GM19397 (cell line): ENCODE measurements around the gene SLC35A3.
"Not testable (repeated sequence)": the region's sequence is repeated elsewhere in the genome, so short reads cannot be mapped to it uniquely, and the experiment has no call there.

Experiments
- ATAC-seq: cut with Tn5 transposase; IDR thresholded peaks from one replicate; pipeline ENCODE4 v1.9.1; 2021; ENCODE audit warnings: mild to moderate bottlenecking, moderate library complexity; ENCODE audit not compliant: unreplicated experiment

The SLC35A3 gene

DNA sequence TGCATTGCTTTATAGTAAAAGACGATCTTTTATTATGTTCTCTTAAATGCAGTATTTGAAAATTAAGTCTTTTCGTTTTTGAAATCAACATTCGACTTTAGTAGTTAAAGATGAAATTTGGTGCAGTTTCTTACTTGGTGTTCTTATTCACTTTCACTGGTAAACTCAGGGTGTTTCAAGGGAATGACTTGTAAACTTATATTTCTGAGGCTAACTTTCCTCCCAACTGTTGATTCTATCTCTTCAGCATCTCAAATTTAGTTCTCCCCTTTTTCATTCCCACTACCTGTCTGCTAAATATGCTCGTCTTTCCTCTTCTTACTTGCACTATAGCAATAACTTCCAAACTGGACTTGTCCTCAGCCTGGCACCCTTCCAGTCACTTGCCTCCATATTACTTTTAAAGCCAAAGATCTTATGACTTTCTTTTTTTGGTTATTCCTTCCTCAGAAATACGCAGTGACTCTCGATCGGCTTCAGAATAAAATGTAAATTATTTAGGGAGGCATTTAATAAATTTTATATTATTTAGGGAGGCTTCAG is 988 bp downstream of the SLC35A3 start:
- no peak for ATAC-seq

DNA sequence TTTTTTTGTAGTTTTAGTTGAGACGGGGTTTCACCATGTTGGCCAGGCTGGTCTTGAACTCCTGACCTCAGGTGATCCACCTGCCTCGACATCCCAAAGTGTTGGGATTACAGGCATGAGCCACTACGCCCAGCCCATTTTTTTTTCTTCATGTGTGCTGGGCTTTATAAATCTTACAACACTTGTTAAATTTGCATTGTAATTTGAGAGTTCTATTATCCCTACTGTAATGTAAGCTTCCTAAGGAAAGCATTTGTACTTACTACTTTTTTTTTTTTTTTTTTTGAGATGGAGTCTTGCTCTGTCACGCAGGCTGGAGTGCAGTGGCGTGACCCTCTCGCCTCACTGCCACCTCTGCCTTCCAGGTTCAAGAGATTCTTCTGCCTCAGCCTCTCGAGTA is 2.3 kb downstream of the SLC35A3 start:
- not testable (repeated sequence) for ATAC-seq

DNA sequence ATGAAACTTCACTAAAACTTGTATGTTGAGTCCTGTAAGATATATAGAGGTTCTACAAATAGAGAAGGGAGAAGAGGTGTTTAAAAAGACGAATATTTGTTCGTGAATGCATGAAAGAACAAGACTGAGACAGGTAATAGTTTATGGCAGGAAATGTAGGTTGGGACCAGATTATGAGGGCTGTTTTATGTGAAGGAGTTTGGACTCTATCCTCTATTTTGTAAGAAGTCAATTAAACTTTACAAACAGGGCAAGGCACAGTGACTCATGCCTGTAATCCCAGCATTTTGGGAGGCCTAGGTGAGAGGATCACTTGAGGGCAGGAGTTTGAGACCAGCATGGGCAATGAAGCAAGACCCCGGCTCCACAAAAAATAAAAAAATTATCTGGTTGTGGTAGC is 5.7 kb downstream of the SLC35A3 start:
- no peak for ATAC-seq

DNA sequence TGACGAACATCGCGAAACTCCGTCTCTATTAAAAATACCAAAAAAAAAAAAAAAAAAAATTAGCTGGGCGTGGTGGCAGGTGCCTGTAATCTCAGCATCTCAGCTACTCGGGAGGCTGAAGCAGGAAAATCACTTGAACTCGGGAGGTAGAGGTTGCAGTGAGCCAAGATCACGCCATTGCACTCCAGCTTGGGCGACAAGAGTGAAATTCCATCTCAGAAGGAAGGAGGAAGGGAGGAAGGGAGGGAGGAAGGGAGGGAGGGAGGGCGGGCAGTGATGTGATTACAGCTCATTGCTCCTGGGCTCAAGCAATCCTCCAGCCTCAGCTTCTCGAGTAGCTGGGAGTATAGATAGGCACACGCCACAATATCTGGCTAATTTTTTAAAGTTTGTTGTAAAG is 7.5 kb downstream of the SLC35A3 start:
- ATAC-seq = not testable (repeated sequence)

DNA sequence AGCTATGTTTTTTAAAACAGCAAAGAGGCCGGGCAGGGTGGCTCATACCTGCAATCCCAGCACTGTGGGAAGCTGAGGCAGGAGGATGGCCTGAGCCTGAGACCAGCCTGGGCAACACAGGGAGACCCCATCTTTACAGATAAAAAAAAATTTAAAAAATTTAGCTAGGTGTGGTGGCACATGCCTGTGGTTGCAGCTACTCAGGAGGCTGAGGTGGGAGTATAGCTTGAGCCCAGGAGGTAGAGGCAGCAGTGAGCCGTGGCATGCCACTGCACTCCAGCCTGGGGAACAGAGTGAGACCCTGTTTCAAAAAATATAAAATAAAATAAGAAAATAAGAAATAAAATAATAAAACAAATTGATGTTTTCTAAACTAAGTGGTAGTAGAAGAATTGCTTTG is 8.4 kb downstream of the SLC35A3 start:
- no peak for ATAC-seq

DNA sequence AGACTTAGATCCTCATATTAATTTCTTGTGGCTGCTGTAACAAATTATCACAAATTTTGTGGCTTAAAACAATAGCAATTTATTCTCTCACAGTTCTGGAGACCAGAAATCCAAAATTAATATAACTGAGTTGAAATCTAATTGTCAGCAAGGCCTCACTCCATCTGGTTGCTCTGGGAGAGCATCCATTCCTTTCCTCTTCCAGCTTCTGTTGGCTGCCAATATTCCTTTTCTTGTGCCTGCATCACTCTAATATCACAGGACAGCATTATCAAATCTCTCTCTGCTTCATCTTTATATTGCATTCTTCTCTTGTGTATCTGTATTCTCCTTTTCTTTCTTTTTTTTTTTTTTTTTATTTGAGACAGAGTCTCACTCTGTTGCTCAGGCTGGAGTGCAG is 9.3 kb downstream of the SLC35A3 start:
- ATAC-seq = no peak

DNA sequence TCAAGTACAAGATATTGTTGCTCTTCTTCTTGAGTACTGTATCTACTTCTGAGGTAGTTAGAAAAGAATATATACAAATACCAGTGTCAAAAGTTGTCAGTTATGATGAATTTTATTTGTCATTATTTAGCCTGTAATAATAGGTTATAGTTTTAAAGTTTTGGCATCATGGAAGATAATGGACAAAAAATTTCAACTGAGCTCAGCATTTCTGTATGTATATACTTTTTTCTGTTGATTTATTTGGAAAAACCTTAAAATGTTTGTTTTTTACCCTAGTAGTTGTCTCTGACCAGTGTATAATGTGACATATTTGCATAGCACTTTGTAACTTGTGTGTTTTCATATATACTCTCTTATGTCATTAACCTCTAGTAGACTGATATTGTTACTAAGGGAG is 11.1 kb downstream of the SLC35A3 start:
- no peak for ATAC-seq

DNA sequence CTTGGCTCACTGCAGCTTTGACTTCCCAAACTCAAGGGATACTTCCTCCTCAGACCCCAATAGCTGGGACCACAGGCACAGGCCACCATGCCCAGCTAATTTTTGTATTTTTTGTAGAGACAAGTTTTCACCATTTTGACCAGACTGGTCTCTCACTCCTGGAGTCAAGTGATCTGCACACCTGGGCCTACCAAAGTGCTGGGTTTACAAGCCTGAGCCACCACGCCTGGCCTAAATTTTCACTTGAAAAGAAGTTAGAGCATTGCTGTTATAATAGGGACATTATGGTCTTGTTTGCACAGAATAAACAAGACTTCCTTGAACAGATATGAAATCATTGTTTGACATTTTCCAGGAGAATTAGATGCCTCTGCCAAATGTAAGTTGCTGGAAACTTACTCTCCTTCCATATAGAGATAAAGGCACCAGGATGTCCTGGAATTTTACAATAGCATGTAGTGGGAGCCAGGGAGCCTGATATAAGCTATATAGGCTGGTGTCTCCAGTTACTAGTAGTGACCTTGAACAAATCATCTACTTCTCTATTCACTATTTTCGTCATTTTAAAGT is 16.9 kb downstream of the SLC35A3 start:
- no peak for ATAC-seq

DNA sequence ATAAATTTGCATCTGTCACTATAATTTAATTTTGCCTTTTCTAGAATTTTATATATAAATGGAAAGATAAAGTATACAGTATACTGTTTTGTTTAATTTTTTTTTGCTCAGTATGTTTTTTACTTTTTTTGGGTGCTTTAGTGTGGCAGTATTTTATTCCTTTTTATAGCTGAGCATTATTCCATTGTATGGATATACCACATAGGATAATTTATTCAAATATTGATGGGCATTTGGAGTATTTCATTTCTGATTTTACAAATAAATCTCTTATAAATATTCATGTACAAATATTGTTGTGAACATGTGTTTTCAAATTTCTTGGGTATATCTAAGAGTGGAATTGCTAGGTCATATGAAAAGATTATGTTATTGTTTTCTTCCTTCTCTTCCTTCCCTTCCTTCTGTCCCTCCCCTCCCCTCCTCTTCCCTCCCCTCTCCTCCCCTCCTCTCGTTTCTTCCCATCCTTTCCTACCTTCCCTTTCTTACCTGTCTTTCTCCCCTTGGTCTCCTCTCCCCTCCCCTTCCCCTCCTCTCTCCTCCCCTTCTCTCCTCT is 18.5 kb downstream of the SLC35A3 start:
- ATAC-seq = no peak

DNA sequence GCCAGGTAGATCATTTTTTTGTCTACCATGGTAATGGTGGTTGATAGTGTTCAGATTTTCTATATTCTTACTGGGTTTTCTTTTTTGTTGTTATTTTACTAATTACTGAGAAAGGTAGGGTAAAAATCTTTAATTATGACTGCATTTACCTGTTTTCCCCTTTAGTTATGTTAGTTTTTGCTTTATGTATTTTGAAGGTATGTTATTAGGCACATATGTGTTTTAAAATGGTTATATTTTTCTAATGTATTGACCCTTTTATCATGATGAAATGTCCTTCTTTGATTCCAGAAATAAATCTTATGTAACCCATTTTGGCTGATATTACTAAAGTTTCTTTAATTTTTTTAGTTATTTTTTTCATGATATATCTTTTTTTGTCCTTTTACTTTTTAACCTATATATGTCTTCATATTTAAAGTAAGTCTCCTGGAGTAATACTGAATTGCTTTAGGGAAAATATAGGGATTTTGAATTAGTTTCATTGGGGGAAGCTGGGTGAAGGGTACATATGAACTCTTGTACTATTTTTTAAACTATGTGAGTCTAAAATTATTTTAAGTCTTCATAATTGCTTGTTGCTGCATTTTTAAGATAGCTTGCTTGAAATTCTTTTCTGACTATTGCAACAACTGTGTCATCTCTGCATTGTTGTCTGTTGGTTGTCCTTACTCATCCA is 22.4 kb downstream of the SLC35A3 start:
- ATAC-seq = no peak

DNA sequence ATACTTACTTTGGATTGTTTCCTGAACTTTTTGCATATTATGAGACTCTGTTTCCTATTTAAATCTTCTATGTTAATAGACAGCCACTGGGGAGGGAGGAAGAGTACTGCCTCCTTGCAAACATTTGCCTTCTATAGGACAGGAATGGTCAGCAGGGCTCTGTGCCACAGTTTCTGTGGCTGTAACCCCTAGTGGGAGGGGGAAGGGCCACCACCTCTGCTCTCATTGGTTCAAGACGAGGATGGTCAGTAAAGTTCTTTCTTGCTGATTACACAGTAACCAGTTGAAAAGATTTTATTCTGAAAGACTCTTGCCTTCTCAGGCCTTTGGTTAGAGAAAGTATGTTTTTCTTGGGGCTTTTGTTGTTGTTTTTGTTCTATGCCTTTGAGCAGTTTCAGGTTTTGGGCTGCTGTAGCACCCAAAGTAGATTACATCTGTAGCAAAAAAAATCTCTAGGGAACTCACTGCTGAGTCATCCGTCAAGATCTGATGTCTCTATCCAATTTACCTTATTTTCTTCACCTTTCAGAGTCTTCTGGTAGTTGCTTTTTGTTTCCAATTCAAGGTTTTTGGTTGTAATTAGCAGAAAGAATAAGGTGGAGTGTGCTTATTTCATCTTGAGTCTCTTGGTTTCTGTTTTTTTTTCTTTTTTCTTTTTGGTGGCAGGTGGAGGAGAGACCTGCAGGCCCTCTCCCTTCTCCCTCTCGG is 23.1 kb downstream of the SLC35A3 start:
- ATAC-seq = no peak

DNA sequence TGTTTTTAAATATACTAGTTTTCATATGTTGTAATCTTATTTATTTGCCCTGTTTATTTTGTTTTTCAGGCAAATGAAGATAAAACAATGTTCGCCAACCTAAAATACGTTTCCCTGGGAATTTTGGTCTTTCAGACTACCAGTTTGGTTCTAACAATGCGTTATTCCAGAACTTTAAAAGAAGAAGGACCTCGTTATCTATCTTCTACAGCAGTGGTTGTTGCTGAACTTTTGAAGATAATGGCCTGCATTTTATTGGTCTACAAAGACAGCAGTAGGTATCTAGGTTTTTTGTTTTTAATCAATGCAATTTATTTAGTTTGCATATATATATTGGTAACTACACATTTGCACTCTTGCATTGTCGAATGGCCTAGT is 23.7 kb downstream of the SLC35A3 start:
- no peak for ATAC-seq

DNA sequence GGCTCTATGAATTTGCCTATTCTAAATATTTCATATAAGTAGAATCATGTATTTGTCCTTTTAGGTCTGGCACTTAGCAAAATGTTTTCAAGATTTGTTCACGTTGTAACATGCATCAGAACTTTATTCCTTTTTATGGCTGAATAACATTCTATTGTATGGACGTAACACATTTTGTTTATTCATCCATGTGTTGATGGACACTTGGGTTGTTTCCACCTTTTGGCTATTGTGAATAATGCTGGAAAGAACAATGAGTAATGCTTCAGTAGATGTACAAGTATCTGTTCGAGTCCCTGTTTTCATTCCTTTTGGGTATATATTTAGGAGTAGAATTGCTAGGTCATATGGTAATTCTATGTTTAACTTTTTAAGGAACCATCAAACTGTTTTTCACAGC is 24.7 kb downstream of the SLC35A3 start:
- ATAC-seq = no peak

DNA sequence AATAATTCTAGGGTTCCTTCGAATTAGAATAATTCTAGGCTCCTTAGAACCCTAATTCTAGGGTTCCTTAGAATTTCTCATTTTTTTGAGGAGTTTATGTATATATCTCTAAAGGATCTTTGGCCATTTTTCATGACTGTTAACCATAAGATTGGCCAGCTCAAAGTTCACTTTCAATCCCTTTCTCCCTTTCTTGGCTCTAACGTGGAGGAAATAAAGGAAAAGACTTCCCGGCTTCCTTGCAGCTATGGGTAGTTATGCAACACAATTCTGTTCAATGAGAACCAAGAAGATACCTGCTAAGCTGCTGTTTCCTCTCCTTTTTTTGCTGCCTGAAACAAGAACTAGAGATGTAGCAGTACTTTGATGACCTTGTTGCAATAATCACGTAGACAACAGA is 27.2 kb downstream of the SLC35A3 start:
- ATAC-seq = no peak

DNA sequence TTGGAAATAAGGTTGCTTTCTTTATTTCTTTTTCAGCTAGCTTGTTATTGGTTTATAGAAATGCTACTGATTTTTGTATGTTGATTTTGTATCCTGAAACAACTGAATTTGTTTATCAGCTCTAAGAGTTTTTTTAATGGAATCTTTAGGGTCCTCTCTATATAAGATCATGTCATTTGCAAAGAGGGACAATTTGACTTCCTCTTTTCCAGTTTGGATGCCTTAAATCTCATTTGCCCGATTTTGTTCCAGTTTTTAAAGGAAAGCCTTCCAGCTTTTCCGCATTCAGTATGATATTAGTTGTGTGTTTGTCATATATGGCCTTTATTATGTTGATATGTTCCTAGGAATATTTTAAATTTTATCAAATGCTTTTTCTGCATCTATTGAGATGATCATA is 31.7 kb downstream of the SLC35A3 start:
- no peak for ATAC-seq

DNA sequence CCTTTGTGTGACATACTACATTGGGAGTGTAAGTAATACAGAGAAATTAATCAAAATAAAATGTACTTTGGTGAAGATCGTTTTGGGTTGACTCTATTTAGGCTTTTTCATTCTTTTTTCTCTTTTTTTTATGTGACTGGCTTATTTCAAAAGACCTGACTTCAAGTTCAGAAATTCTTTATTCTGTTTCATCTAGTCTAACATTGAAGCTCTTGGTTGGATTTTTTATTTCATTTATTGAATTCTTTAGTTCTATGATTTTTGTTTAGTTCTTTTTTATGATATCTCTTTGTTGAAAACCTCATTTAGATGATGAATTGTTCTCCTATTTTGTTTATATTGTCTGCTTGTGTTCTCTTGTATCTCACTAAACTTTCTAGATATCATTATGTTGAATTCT is 35.6 kb downstream of the SLC35A3 start:
- no peak for ATAC-seq

DNA sequence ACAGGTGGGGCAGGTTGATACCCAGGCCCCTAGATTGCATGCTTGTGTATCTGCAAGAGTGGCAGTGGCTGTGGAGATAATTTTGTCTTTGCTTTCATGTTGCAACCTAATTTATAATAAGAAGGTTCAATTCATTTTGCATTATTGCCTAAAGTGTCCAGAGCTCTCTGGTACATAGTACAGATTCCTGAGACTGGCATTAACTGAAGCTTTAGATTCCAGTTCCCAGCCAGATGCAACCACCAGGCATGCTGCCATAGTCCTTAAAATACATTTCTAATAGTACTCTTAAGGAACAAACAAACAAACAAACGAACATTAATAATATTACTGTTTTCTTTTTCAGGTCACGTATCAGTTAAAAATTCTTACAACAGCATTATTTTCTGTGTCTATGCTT is 36.9 kb downstream of the SLC35A3 start:
- ATAC-seq = no peak

DNA sequence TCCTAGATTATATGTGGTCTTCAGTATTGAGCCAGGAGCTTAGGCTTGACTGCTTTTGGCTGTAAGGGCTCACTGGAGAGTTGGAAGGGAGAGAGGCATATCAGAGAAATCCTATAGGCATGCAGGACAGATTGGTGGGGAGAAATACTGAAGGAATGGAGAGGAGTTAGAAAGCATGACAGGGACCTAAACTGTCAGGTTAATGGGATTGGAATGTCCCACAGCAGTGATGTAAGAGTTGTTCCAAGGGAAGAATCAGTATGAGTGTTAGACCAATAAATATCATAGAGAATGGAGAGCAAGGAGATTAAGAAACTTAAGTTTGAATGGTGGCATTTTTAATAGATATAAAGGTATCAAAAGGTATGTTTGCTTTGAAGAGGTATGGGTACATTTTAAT is 39.7 kb downstream of the SLC35A3 start:
- no peak for ATAC-seq

DNA sequence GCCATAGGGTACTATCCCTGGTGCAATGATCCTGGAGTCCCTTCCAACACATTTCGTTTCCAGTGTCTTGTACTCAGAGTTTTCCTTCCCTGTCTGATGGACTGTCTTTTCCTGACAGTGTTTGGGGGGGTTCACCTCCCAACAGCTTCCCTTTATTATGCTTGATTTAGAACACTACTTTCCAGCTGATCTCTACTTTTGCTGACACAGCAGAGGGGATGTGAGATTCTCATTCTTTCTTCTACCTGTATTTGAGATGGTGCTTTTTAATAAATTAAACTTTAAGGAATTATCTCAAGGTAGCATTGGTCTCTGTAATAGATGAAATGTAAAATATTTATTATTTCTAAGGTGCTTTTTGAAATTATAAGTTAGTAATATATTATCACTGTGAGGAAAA is 41.0 kb downstream of the SLC35A3 start:
- no peak for ATAC-seq

DNA sequence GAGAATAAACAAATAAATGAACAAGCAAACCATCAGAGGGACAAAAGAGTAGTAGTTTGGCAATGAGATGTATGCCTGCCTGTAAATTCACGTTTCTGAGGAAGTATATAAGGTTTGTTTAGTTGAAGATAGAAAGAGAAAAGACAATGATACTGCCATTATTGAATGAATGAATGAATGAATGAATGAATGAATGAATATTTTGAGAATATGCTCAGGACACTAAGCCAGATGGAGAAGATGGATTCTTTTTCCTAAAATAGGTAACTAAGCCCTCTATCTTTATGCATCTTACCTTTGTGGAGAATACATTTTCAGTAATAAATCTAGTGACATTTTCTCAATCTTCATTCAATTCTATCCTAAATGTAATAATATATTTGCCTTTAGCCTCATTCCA is 49.4 kb downstream of the SLC35A3 start:
- no peak for ATAC-seq

DNA sequence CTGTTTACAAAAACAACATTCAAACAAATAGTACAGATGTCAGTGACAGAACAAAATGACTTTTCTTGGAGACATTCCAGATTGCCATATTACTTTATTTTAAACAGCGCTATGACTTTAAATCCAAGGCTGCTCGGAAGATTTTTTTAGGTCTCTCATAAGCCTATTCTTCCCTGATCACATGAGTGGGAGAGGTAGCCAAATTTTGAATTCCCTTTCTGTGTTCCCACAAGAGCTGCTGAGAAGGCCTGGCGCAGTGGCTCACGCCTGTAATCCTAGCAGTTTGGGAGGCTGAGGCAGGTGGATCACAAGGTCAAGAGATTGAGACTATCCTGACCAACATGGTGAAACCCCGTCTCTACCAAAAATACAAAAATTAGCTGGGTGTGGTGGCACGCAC is 53.7 kb downstream of the SLC35A3 start:
- no peak for ATAC-seq

DNA sequence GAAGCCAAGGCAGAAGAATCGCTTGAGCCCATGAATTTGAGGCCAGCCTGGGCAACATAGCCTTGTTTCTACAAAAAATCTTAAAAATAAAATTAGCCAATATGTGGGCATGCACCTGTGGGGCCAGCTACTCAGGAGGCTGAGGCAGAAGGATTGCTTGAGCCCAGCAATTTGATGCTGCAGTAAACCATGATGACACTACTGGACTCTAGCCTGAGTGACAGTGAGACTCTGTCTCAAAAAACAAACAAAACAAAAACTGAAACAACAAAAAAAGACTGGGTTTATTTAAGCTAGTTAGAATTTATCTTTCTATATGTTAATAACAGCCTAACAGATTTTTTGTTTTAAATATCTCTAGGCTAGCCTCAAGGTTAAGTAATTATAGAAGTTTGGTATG is 57.4 kb downstream of the SLC35A3 start:
- no peak for ATAC-seq
